IMR-90 (cell line): ENCODE data around the gene NF2. TPM values are rescaled to one million over a fixed set of nuclear protein-coding genes. Genes with fewer than 3 reads are reported as not detected.
"Not testable (repeated sequence)": the region's sequence is repeated elsewhere in the genome, so short reads cannot be mapped to it uniquely, and the experiment has no call there.

Experiments
- ATAC-seq: fragments of 200-7000 bp; cut with Tn5 transposase; 2 replicates; pipeline ENCODE4 v1.9.1; 2020; ENCODE audit warnings: low read depth, mild to moderate bottlenecking, moderate library complexity
- BruUV-seq: library from RNA; stranded (reverse); fragments of 400-500 nt; replicated peaks from 2 replicates; lab custom pipeline; 2021; lab: Mats Ljungman, UMichigan
- CTCF ChIA-PET: fragments of 300-600 bp; formaldehyde crosslinking; extraction: SDS; loops from one replicate; lab custom pipeline; 2021; ENCODE audit warnings: antibody characterized with exemption; lab: Yijun Ruan, JAX
- POLR2A ChIA-PET: fragments of 300-600 bp; sonication (Branson Sonifier 250); formaldehyde crosslinking; loops from one replicate; lab custom pipeline; 2022; ENCODE audit warnings: antibody characterized with exemption; ENCODE audit not compliant: unreplicated experiment; lab: Charles Lee
- DNase-seq: peaks from one replicate; pipeline ENCODE4 v3.0.0; 2013
- H2AFZ ChIP-seq: replicated peaks from 2 replicates; pipeline ENCODE3; 2013; ENCODE audit warnings: low read length, mild to moderate bottlenecking; ENCODE audit not compliant: poor library complexity
- H2AK5ac ChIP-seq: 2 replicates; pipeline ENCODE4 v1.6.1; 2013; ENCODE audit warnings: low read depth, low read length, inconsistent platforms
- H2AK9ac ChIP-seq: replicated peaks from 2 replicates; pipeline ENCODE3; 2013; ENCODE audit warnings: mild to moderate bottlenecking, low read depth, low read length, moderate library complexity; ENCODE audit not compliant: poor library complexity
- H2BK120ac ChIP-seq: 2 replicates; pipeline ENCODE4 v1.6.1; 2013; ENCODE audit warnings: low read depth, low read length, inconsistent platforms
- H2BK15ac ChIP-seq: 3 replicates; pipeline ENCODE4 v1.6.1; 2013; ENCODE audit warnings: low read depth, low read length, inconsistent platforms
- H2BK20ac ChIP-seq: 2 replicates; pipeline ENCODE4 v1.6.1; 2013; ENCODE audit warnings: low read depth, mild to moderate bottlenecking, inconsistent platforms, low read length, moderate library complexity
- H2BK5ac ChIP-seq: 2 replicates; pipeline ENCODE4 v1.6.1; 2013; ENCODE audit warnings: mild to moderate bottlenecking, low read depth, low read length, inconsistent platforms; ENCODE audit not compliant: poor library complexity, severe bottlenecking
- H3K14ac ChIP-seq: replicated peaks from 2 replicates; pipeline ENCODE4 v1.6.1; 2013; ENCODE audit warnings: low read depth, low read length, inconsistent platforms
- H3K18ac ChIP-seq: 2 replicates; pipeline ENCODE4 v1.6.1; 2013; ENCODE audit warnings: low read depth, low read length, control low read depth
- H3K23ac ChIP-seq: 2 replicates; pipeline ENCODE4 v1.6.1; 2013; ENCODE audit warnings: low read depth, low read length, inconsistent platforms
- H3K27ac ChIP-seq: 2 replicates; pipeline ENCODE4 v1.5.1; 2013; ENCODE audit warnings: mild to moderate bottlenecking, control low read depth, low read length; ENCODE audit not compliant: insufficient read depth
- H3K27me3 ChIP-seq: 2 replicates; pipeline ENCODE4 v1.6.1; 2013; ENCODE audit warnings: low read length; ENCODE audit not compliant: control insufficient read depth, insufficient read depth
- H3K36me3 ChIP-seq: 2 replicates; pipeline ENCODE4 v1.6.1; 2013; ENCODE audit warnings: low read length, mixed read lengths; ENCODE audit not compliant: control insufficient read depth, insufficient read depth
- H3K4ac ChIP-seq: 2 replicates; pipeline ENCODE4 v1.6.1; 2013; ENCODE audit warnings: low read depth, low read length, inconsistent platforms
- H3K4me1 ChIP-seq: 2 replicates; pipeline ENCODE4 v1.6.1; 2013; ENCODE audit warnings: low read length, mixed read lengths; ENCODE audit not compliant: control insufficient read depth, insufficient read depth
- H3K4me2 ChIP-seq: 2 replicates; pipeline ENCODE4 v1.6.1; 2013; ENCODE audit warnings: low read depth, mild to moderate bottlenecking, control low read depth, low read length, moderate library complexity
- H3K4me3 ChIP-seq: 2 replicates; pipeline ENCODE4 v1.5.1; 2013; ENCODE audit warnings: low read depth, mild to moderate bottlenecking, control low read depth, low read length, moderate library complexity; ENCODE audit not compliant: insufficient read depth
- H3K56ac ChIP-seq: 2 replicates; pipeline ENCODE4 v1.6.1; 2013; ENCODE audit warnings: low read length, inconsistent platforms; ENCODE audit not compliant: insufficient read depth; ENCODE audit errors: extremely low read depth
- H3K79me1 ChIP-seq, 2 experiments: 2 replicates each; pipeline ENCODE4 v1.6.1; 2013; ENCODE audit warnings: low read length in 2 of 2, inconsistent platforms in 1 of 2, low read depth in 1 of 2
- H3K9ac ChIP-seq: 2 replicates; pipeline ENCODE4 v1.6.1; 2013; ENCODE audit warnings: low read depth, low read length, control low read depth
- H3K9me1 ChIP-seq: 2 replicates; pipeline ENCODE4 v1.6.1; 2013; ENCODE audit warnings: low read length, inconsistent platforms; ENCODE audit not compliant: insufficient read depth
- H3K9me3 ChIP-seq: 2 replicates; pipeline ENCODE4 v1.6.1; 2013; ENCODE audit warnings: low read length; ENCODE audit not compliant: control insufficient read depth, insufficient read depth
- H4K20me1 ChIP-seq: 2 replicates; pipeline ENCODE4 v1.6.1; 2013; ENCODE audit warnings: low read length, inconsistent platforms; ENCODE audit not compliant: insufficient read depth
- H4K5ac ChIP-seq: 2 replicates; pipeline ENCODE4 v1.6.1; 2013; ENCODE audit warnings: mild to moderate bottlenecking, low read depth, low read length, control low read depth
- H4K8ac ChIP-seq, 2 experiments: 2 replicates each; pipeline ENCODE4 v1.6.1; 2013; ENCODE audit warnings: low read depth in 2 of 2, low read length in 2 of 2, control low read depth in 1 of 2, inconsistent platforms in 1 of 2
- H4K91ac ChIP-seq: 2 replicates; pipeline ENCODE4 v1.6.1; 2013; ENCODE audit warnings: low read depth, low read length, inconsistent platforms; ENCODE audit not compliant: insufficient read depth
- WGBS, 2 experiments: methylation state at CpG; one replicate each; pipeline versions ENCODE4 v1.1.5 to v1.1.7; 2013; ENCODE audit warnings: missing lambda C conversion rate in 2 of 2; ENCODE audit not compliant: insufficient read length in 1 of 2; ENCODE audit errors: extremely low coverage in 2 of 2; 5-methylcytosine and 5-hydroxymethylcytosine counted together
- dilution Hi-C: fragments of 300-500 bp; cut with HindIII; formaldehyde crosslinking; loops from one replicate; pipeline ENCODE4 v1.14.3; 2018; ENCODE audit warnings: low sequenced_read_pairs; ENCODE audit not compliant: unreplicated experiment
- in situ Hi-C: fragments of 300-500 bp; cut with MboI; formaldehyde crosslinking; loops from 3 replicates; pipeline ENCODE4 v1.14.3; 2019; ENCODE audit warnings: low sequenced_read_pairs, inconsistent platforms, mixed read lengths
- intact Hi-C: fragments of 100-400 bp; cut with micrococcal nuclease; formaldehyde crosslinking; loops from 2 replicates; pipeline ENCODE4 v1.10.0; 2022
- polyA plus RNA-seq, 3 experiments: library from polyadenylated mRNA; depleted of rRNA; stranded (reverse); fragments of >200 nt; gene quantifications; 2 replicates each; pipeline ENCODE4 v1.2.3, GENCODE V29; 2012; ENCODE audit warnings: low replicate concordance in 1 of 3
- total RNA-seq: library from RNA; depleted of rRNA; stranded (reverse); fragments of >200 nt; gene quantifications from 2 replicates; pipeline ENCODE4 v1.2.3, GENCODE V29; 2012

Gene NF2
- total and polyA plus RNA-seq, 2 of the 4 experiments (the other 2 are of a cell fraction): 59.0 to 151 TPM

DNA sequence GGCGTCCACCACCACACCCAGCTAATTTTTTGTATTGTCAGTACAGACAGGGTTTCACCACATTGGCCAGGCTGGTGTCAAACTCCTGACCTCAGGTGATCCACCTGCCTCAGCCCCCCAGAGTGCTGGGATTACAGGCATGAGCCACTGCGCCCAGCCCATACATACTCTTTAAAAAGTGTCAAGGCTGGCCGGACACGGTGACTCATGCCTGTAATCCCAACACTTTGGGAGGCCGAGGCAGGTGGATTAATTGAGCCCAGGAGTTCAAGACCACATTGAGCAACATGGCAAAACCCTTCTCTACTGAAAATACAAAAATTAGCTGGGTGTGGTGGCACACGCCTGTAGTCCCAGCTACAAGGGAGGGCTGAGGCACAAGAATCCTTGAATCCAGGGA, 9.0 kb upstream of the NF2 start:
- H3K4me1 ChIP-seq, H4K5ac ChIP-seq, DNase-seq, H2AK5ac ChIP-seq, H2AK9ac ChIP-seq, H3K36me3 ChIP-seq, H3K4me2 ChIP-seq, H3K14ac ChIP-seq, in situ Hi-C loops, H3K23ac ChIP-seq, H2AFZ ChIP-seq, H3K9ac ChIP-seq, ATAC-seq, H2BK20ac ChIP-seq, H3K27ac ChIP-seq, CTCF ChIA-PET, dilution Hi-C loops, H3K56ac ChIP-seq, H3K9me3 ChIP-seq, H4K8ac ChIP-seq, H3K79me1 ChIP-seq, H2BK120ac ChIP-seq, H3K27me3 ChIP-seq, H3K4ac ChIP-seq, H3K4me3 ChIP-seq, H2BK5ac ChIP-seq, H3K9me1 ChIP-seq, H2BK15ac ChIP-seq, H4K20me1 ChIP-seq, H4K91ac ChIP-seq, BruUV-seq, H3K18ac ChIP-seq: not testable (repeated sequence)
- POLR2A ChIA-PET: interaction anchor here (0.7 kb wide), 1 partner anchor 11 kb away, joined by 10 read pairs; no protein-coding TSS in a partner anchor
- WGBS, 2 experiments: no CpG with 5 or more reads among the region's 6 CpGs
- intact Hi-C loops: loop anchor here (5.0 kb wide), 1 partner anchor 33 kb away; no protein-coding TSS in a partner anchor
